Sigmoid colon (tissue), 7 donors: ENCODE data around the gene ALDH1A1. TPM values are rescaled to one million over a fixed set of nuclear protein-coding genes. Genes with fewer than 3 reads are reported as not detected.

ENCODE experiments used
- DNase-seq: peaks from one replicate; pipeline ENCODE4 v3.0.0-alpha.2; 2019
- H3K27ac ChIP-seq, 4 donors: fragments of 200-600 bp; sonication (generic); one replicate each; pipeline ENCODE4 v1.5.1; 2016 to 2019; ENCODE audit warnings: mild to moderate bottlenecking in 1 of 4
- H3K27me3 ChIP-seq, 3 donors: fragments of 200-600 bp; sonication (generic); one replicate each; pipeline ENCODE4 v1.5.1; 2019; ENCODE audit warnings: mild to moderate bottlenecking in 1 of 3
- H3K36me3 ChIP-seq, 4 donors: fragments of 200-600 bp; sonication (generic); one replicate each; pipeline ENCODE4 v1.5.1; 2016 to 2019
- H3K4me1 ChIP-seq, 4 donors: fragments of 200-600 bp; sonication (generic); one replicate each; pipeline ENCODE4 v1.5.1; 2017 to 2019
- H3K4me3 ChIP-seq, 4 donors: fragments of 200-600 bp; sonication (generic); one replicate each; pipeline ENCODE4 v1.5.1; 2017 to 2019; ENCODE audit warnings: mild to moderate bottlenecking in 2 of 4, moderate library complexity in 1 of 4
- H3K9me3 ChIP-seq, 4 donors: fragments of 200-600 bp in 3 of 4; sonication (generic) in 3 of 4; one replicate each; pipeline versions ENCODE4 v1.5.1 to v1.6.1; 2013 to 2019
- EP300 ChIP-seq, 4 donors: sonication (generic); formaldehyde crosslinking; IDR thresholded peaks; one replicate each; pipeline ENCODE4 v1.6.1; 2017; ENCODE audit warnings: antibody characterized with exemption in 4 of 4
- POLR2A ChIP-seq, 2 donors: fragments of 450-650 bp; IDR thresholded peaks; one replicate each; pipeline ENCODE4 v1.6.1; 2016; ENCODE audit warnings: antibody characterized with exemption in 2 of 2, mild to moderate bottlenecking in 2 of 2, moderate library complexity in 2 of 2
- POLR2AphosphoS5 ChIP-seq, 4 donors: sonication (generic); formaldehyde crosslinking; IDR thresholded peaks; one replicate each; pipeline ENCODE4 v1.6.1; 2017; ENCODE audit warnings: antibody characterized with exemption in 4 of 4
- WGBS, 2 donors: extraction: QIAGEN DNeasy Blood & Tissue Kit; methylation state at CpG; one replicate each; pipeline ENCODE4 v1.1.7; 2013; 5-methylcytosine and 5-hydroxymethylcytosine counted together
- intact Hi-C: fragments of 100-400 bp; cut with DNase I; formaldehyde crosslinking; loops from one replicate; pipeline ENCODE4 v1.15.1; 2023
- polyA plus RNA-seq, 3 donors: library from polyadenylated mRNA; stranded (reverse); fragments of 200-250 nt; gene quantifications; one replicate each; pipeline ENCODE4 v1.2.3, GENCODE V29; 2013
- total RNA-seq, 4 donors: library from RNA; depleted of rRNA; stranded (reverse); fragments of >200 nt; gene quantifications; one replicate each; pipeline ENCODE4 v1.1.0, GENCODE V29; 2016
- TF ChIP-seq, protein P1 (sequence below), 4 experiments: fragments of 450-650 bp in 3 of 4; fragments of 200-600 bp in 1 of 4; IDR thresholded peaks; one replicate each; pipeline ENCODE4 v1.5.1; 2016 to 2019; ENCODE audit warnings: antibody characterized with exemption in 4 of 4, mild to moderate bottlenecking in 3 of 4, moderate library complexity in 2 of 4
- donor health status: healthy with polysubstance abuse.
- donor health status: Bipolar disorder and iron deficiency.
- donor health status: healthy.

ALDH1A1 gene
- total and polyA plus RNA-seq, 7 donors = 52.6 to 353 (median 241) TPM

DNA sequence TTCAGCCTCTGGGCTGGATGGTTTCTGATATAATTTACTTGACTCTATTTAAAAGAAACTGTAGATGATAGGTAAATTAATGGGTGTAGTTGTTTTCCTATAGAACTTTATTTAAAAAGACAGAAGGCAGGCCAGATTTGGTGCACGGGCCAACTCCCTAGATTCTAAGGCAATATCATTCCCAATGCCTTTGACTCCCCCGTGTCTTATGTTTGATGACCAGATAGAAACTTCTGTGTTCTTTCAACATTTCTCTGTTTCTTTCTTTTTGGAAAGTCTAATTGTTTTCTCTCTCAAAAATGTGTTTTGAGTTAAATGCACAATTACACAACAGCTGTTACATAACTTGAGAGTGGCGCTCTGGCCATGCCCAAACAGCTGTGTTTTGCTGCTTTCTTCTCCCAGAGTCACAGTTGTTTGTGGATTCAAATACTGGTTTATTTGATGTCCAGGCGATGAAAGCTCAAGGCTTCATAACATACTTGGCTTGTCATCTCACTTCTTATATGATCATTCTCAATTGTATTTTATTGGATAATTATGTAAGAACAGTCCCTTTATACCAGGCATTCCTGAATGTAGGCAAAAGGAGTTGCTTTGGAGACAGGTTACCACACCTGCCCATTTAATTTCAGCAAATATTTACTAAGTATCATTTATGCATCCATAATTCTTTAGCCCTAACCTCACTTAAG lies 1.7 kb upstream of the ALDH1A1 start:
- Histone ChIP-seq H3K27ac (peak overlapping the region; percentile 64 to 88 (median 80)), H3K36me3 (no peaks in the 10 kb centered on the region), H3K4me1 (peaks cover 0 to 17% (median 9%) of the 10 kb centered on the region in 4 donors), H3K27me3 (no peaks in the 10 kb centered on the region), H3K4me3 (no peak overlapping the region), H3K9me3 (no peaks in the 10 kb centered on the region)
- intact Hi-C loops = loop anchor here (5.0 kb wide), 3 partner anchors 68 to 128 kb away; no protein-coding TSS in a partner anchor
- peak; percentile 78 for DNase-seq
- WGBS, 2 donors = 16 to 54% methylated on average over 4 of the region's 4 CpGs
- TF ChIP-seq POLR2AphosphoS5 (IDR thresholded peaks at IDR 0.05) = peak in 3 of 4 donors; percentile 53 to 64 (median 61)
- TF ChIP-seq, protein P1, sequence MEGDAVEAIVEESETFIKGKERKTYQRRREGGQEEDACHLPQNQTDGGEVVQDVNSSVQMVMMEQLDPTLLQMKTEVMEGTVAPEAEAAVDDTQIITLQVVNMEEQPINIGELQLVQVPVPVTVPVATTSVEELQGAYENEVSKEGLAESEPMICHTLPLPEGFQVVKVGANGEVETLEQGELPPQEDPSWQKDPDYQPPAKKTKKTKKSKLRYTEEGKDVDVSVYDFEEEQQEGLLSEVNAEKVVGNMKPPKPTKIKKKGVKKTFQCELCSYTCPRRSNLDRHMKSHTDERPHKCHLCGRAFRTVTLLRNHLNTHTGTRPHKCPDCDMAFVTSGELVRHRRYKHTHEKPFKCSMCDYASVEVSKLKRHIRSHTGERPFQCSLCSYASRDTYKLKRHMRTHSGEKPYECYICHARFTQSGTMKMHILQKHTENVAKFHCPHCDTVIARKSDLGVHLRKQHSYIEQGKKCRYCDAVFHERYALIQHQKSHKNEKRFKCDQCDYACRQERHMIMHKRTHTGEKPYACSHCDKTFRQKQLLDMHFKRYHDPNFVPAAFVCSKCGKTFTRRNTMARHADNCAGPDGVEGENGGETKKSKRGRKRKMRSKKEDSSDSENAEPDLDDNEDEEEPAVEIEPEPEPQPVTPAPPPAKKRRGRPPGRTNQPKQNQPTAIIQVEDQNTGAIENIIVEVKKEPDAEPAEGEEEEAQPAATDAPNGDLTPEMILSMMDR (IDR thresholded peaks at IDR 0.05) = no peak

- intact Hi-C loops = loop anchor here (5.0 kb wide), 3 partner anchors 70 to 130 kb away; no protein-coding TSS in a partner anchor
- Histone ChIP-seq H3K36me3 (no peaks in the 10 kb centered on the region), H3K4me3 (peak overlapping the region; percentile 44 to 58 (median 49)), H3K27ac (peak overlapping the region; percentile 64 to 88 (median 80)), H3K4me1 (peaks cover 0 to 35% (median 20%) of the 10 kb centered on the region in 4 donors), H3K27me3 (no peaks in the 10 kb centered on the region), H3K9me3 (no peaks in the 10 kb centered on the region)
- no peak for DNase-seq
- no peak for TF ChIP-seq POLR2A (IDR thresholded peaks at IDR 0.05)
- TF ChIP-seq, protein P1 (IDR thresholded peaks at IDR 0.05) = no peak
- 1 to 6% methylated on average over 3 of the region's 3 CpGs for WGBS, 2 donors
Observed at GRCh38 chr9:72952381-72952690, 517 bp downstream of the ALDH1A1 start.

DNA sequence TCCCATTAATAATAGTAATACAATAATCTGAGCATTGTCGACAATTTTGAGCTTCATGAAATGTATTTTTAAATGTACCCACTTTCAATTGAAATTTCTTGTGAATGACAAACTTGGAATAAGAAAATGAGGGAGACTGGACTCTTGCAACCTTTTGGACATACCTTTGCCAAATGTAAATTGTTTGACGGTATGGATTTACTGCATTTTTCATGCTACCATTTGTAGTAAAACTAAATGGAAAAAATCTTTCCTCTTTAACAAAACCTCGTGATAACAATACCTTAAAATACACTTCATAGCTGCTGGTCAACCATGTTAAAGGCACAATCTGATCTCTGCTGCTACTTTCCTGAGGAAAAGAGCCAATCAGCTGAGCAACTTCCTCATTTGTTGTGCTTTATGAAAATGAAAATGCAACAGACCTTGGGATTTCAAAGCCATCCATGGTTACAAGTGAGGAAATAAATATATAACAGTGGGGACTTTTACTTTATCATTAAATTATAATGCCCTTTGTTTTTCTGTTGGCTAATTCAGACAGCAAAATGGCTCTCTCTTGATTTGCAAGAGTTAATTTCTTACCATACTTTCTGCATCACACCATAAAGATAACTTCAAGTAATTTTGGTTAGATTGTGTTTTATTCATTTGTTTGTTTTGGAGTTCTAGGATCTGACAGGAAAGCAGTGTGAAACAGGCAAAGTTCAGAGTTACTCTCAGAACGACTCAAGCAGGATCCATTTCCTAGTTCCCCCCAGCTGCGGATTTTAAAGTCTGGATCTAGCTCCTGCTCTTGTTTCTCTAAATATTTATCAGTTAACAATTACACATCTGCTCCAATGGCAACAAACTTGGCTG lies 1.1 kb downstream of the ALDH1A1 start:
- Histone ChIP-seq H3K4me1 (peaks cover 0 to 41% (median 26%) of the 10 kb centered on the region in 4 donors), H3K27me3 (no peaks in the 10 kb centered on the region), H3K36me3 (no peaks in the 10 kb centered on the region), H3K9me3 (no peaks in the 10 kb centered on the region), H3K4me3 (peak overlapping the region; percentile 44 to 58 (median 49)), H3K27ac (peak overlapping the region; percentile 64 to 88 (median 80))
- intact Hi-C loops = loop anchor here (5.0 kb wide), 3 partner anchors 71 to 131 kb away; no protein-coding TSS in a partner anchor
- no peak for DNase-seq
- TF ChIP-seq POLR2AphosphoS5 (IDR thresholded peaks at IDR 0.05) = peak in 2 of 4 donors; percentile 23 to 36
- TF ChIP-seq, protein P1 (IDR thresholded peaks at IDR 0.05) = no peak
- TF ChIP-seq POLR2A (IDR thresholded peaks at IDR 0.05) = no peak
- TF ChIP-seq EP300 (IDR thresholded peaks at IDR 0.05) = no peak
- WGBS, 2 donors = 5 to 15% methylated on average over 5 of the region's 5 CpGs

DNA sequence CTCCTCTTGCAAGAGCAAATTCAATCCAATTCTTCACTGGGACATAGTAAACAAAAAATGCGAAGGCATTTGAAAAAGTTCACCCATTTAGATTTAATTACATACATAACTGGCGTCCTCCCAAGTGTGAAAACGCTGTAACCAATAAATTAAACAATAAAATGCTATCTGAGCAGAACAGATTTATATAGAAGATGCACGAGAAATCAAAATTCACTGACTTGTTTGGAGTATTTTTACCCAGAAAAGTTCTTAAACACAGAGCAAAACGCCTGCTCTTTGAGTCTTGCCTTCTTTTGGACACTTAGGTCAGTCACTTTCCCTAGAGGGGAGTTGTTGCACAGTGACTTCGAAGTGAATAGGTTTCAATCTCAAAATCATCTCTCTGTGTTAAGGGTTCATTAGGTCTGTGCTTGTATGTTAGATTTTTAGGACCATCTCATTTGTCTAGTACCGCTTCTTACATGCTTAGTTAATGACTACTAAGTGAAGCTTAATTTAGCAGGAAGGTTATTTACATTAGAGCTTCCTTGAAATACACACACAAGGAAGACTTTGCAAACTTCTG lies 1.9 kb downstream of the ALDH1A1 start:
- no peaks in the 10 kb centered on the region for H3K36me3 ChIP-seq
- 4 to 26% methylated on average over 7 of the region's 7 CpGs for WGBS, 2 donors
- peak in 2 of 4 donors; percentile 36 to 55 for TF ChIP-seq POLR2AphosphoS5 (IDR thresholded peaks at IDR 0.05)
- TF ChIP-seq POLR2A (IDR thresholded peaks at IDR 0.05) = no peak
- intact Hi-C loops = loop anchor here (5.0 kb wide), 3 partner anchors 71 to 131 kb away; no protein-coding TSS in a partner anchor
- H3K4me1 ChIP-seq = peaks cover 0 to 49% (median 34%) of the 10 kb centered on the region in 4 donors
- peak overlapping the region; percentile 64 to 88 (median 80) for H3K27ac ChIP-seq
- H3K27me3 ChIP-seq = no peaks in the 10 kb centered on the region
- no peak for DNase-seq
- peak overlapping the region; percentile 44 to 58 (median 49) for H3K4me3 ChIP-seq
- H3K9me3 ChIP-seq = no peaks in the 10 kb centered on the region
